ENCODE measurements around the gene STXBP5L.

STXBP5L gene

GRCh38 chr3:121126033-121126706 lies 218.2 kb downstream of the STXBP5L start:
- TF ChIP-seq ZNF384 (IDR thresholded peaks at IDR 0.05) (no peak), ELF4 (IDR thresholded peaks at IDR 0.05) (no peak), FOXK2 (IDR thresholded peaks at IDR 0.05) (no peak), FOXA1 (IDR thresholded peaks at IDR 0.05) (no peak), LEF1 (IDR thresholded peaks at IDR 0.05; ENCODE audit: borderline replicate concordance) (no peak), HDGF (IDR thresholded peaks at IDR 0.05; ENCODE audit: borderline replicate concordance) (no peak), TARDBP (IDR thresholded peaks at IDR 0.05) (no peak), BHLHE40 (IDR thresholded peaks at IDR 0.05; ENCODE audit: borderline replicate concordance) (no peak), NFRKB (IDR thresholded peaks at IDR 0.05) (no peak)
- CTCF ChIA-PET: no interaction called here
- no peak for DNase-seq (ENCODE audit: extremely low spot score)
- POLR2A ChIA-PET: no interaction called here

- no peak for TF ChIP-seq ELF4 (IDR thresholded peaks at IDR 0.05)
- no peak for TF ChIP-seq CTBP1 (IDR thresholded peaks at IDR 0.05; ENCODE audit: borderline replicate concordance)
- TF ChIP-seq HDGF (IDR thresholded peaks at IDR 0.05; ENCODE audit: borderline replicate concordance): no peak
- no peak for TF ChIP-seq SUZ12 (IDR thresholded peaks at IDR 0.05)
- no peak for TF ChIP-seq ARNT (IDR thresholded peaks at IDR 0.05)
- no peak for TF ChIP-seq TARDBP (IDR thresholded peaks at IDR 0.05)
- TF ChIP-seq FOXM1 (IDR thresholded peaks at IDR 0.05; ENCODE audit: borderline replicate concordance): no peak
- no peak for TF ChIP-seq L3MBTL2 (conservative IDR thresholded peaks at IDR 0.05)
- TF ChIP-seq FOXA1 (IDR thresholded peaks at IDR 0.05): no peak
- no peak for TF ChIP-seq ZNF384 (IDR thresholded peaks at IDR 0.05)
- no peak for TF ChIP-seq SP1 (IDR thresholded peaks at IDR 0.05)
- no peak for TF ChIP-seq PKNOX1 (IDR thresholded peaks at IDR 0.05)
- no peak for TF ChIP-seq NFRKB (IDR thresholded peaks at IDR 0.05)
- TF ChIP-seq LEF1 (IDR thresholded peaks at IDR 0.05; ENCODE audit: borderline replicate concordance): no peak
- no peak for TF ChIP-seq FOXK2 (IDR thresholded peaks at IDR 0.05)
- no peak for TF ChIP-seq BHLHE40 (IDR thresholded peaks at IDR 0.05; ENCODE audit: borderline replicate concordance)
- ChIA-PET CTCF (no interaction called here), POLR2A (no interaction called here)
- DNase-seq (ENCODE audit: extremely low spot score): no peak
Measured at GRCh38 chr3:121126707-121127035, 218.7 kb downstream of the STXBP5L start.

GRCh38 chr3:121152573-121152972 lies 244.6 kb downstream of the STXBP5L start:
- TF ChIP-seq PKNOX1 (IDR thresholded peaks at IDR 0.05) (peak; percentile 55), SP1 (IDR thresholded peaks at IDR 0.05) (no peak)
- CTCF ChIA-PET: no interaction called here
- POLR2A ChIA-PET: no interaction called here
- peak; percentile 4 for DNase-seq (ENCODE audit: extremely low spot score)

GRCh38 chr3:121153851-121154250 lies 245.8 kb downstream of the STXBP5L start:
- TF ChIP-seq L3MBTL2 (conservative IDR thresholded peaks at IDR 0.05) (no peak), FOXK2 (IDR thresholded peaks at IDR 0.05) (no peak), HDGF (IDR thresholded peaks at IDR 0.05; ENCODE audit: borderline replicate concordance) (no peak), LEF1 (IDR thresholded peaks at IDR 0.05; ENCODE audit: borderline replicate concordance) (no peak), ARNT (IDR thresholded peaks at IDR 0.05) (no peak), FOXM1 (IDR thresholded peaks at IDR 0.05; ENCODE audit: borderline replicate concordance) (no peak), PKNOX1 (IDR thresholded peaks at IDR 0.05) (no peak), TARDBP (IDR thresholded peaks at IDR 0.05) (no peak), ELF4 (IDR thresholded peaks at IDR 0.05) (no peak), CTBP1 (IDR thresholded peaks at IDR 0.05; ENCODE audit: borderline replicate concordance) (no peak), ZNF384 (IDR thresholded peaks at IDR 0.05) (no peak), BHLHE40 (IDR thresholded peaks at IDR 0.05; ENCODE audit: borderline replicate concordance) (no peak), NFRKB (IDR thresholded peaks at IDR 0.05) (no peak), SP1 (IDR thresholded peaks at IDR 0.05) (no peak), SUZ12 (IDR thresholded peaks at IDR 0.05) (no peak), FOXA1 (IDR thresholded peaks at IDR 0.05) (no peak)
- DNase-seq (ENCODE audit: extremely low spot score): no peak
- CTCF ChIA-PET: no interaction called here
- POLR2A ChIA-PET: no interaction called here

GRCh38 chr3:121155028-121155427 lies 247.0 kb downstream of the STXBP5L start:
- no peak for TF ChIP-seq FOXK2 (IDR thresholded peaks at IDR 0.05)
- TF ChIP-seq BHLHE40 (IDR thresholded peaks at IDR 0.05; ENCODE audit: borderline replicate concordance): no peak
- no peak for TF ChIP-seq FOXM1 (IDR thresholded peaks at IDR 0.05; ENCODE audit: borderline replicate concordance)
- TF ChIP-seq SUZ12 (IDR thresholded peaks at IDR 0.05): no peak
- TF ChIP-seq ZNF384 (IDR thresholded peaks at IDR 0.05): no peak
- no peak for TF ChIP-seq FOXA1 (IDR thresholded peaks at IDR 0.05)
- TF ChIP-seq ARNT (IDR thresholded peaks at IDR 0.05): no peak
- no peak for TF ChIP-seq CTBP1 (IDR thresholded peaks at IDR 0.05; ENCODE audit: borderline replicate concordance)
- no peak for TF ChIP-seq HDGF (IDR thresholded peaks at IDR 0.05; ENCODE audit: borderline replicate concordance)
- no peak for DNase-seq (ENCODE audit: extremely low spot score)

GRCh38 chr3:121165397-121165837 lies 257.4 kb downstream of the STXBP5L start:
- no peak for TF ChIP-seq ARNT (IDR thresholded peaks at IDR 0.05)
- TF ChIP-seq BHLHE40 (IDR thresholded peaks at IDR 0.05; ENCODE audit: borderline replicate concordance): no peak
- no peak for TF ChIP-seq SP1 (IDR thresholded peaks at IDR 0.05)
- ChIA-PET POLR2A (no interaction called here), CTCF (no interaction called here)
- no peak for DNase-seq (ENCODE audit: extremely low spot score)

More at GRCh38 chr3:121155028-121155427, 247.0 kb downstream of the STXBP5L start:
- ChIA-PET POLR2A (no interaction called here), CTCF (no interaction called here)

All from HEK293T (cell line).